ENCODE measurements around the gene PLEKHA8. TPM values are rescaled to one million over a fixed set of nuclear protein-coding genes. Genes with fewer than 3 reads are reported as not detected.
A peak's percentile ranks its signal among the peaks of the same experiment; 100 is the strongest.

The PLEKHA8 gene
- total RNA-seq, 4 donors from 2014 or later = 9.9 to 30.1 (median 15.2) TPM

DNA sequence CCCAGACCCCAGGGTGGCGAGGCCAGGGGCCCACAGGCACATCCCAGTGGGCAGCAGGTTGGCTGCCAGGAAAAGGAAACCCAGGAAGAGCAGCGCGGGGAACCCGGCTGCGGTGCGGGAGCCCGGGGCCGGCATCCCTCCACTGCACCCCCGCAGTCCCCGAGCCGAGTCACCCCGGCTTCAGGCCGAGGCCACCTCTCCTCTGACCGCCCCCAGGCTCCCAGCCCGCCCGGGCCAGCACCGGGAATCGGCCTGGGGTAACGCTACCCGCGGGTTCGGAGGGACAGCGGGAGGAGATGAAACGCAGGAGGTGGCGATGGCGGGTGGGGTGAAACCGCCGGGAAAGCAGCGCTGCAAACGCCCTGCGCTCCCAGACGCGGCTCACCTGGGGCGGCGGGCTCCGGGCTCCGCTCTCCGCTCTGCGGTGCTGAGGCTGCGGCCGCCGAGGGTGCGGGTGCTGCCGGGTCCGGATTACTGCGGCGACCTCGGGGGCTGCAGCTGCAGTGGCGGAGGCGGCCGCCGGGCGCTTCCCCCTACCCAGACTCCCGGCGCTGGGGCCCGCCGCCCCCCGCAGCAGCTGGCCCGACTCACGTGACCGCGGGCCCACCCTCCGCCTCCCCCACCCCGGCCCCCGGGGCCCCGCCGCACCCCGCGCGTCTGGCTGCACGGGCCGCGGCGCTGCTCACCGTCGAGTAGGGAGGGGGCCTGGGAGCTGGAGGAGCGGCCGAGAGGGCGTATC is 38.8 kb upstream of the PLEKHA8 start, which contains the start of gene SCRN1:
Gene SCRN1 (minus strand): TSS at position 545 of the 739 bp plus-strand sequence. CDS start 20,734 bp downstream, outside the sequence.
- peak within 1 kb of the TSS; percentile 83 to 93 (median 86) for H3K27ac ChIP-seq
- TF ChIP-seq POLR2A (IDR thresholded peaks at IDR 0.05) (no peak), CTCF (IDR thresholded peaks at IDR 0.05) (peak in 1 of 6 experiments; percentile 9)
- peaks cover 0 to 7% (median 2%) of the 10 kb centered on the region in 4 donors for H3K4me1 ChIP-seq
- DNase-seq = peak; percentile 57 to 73 (median 72)
- H3K36me3 ChIP-seq = no peaks in the 10 kb centered on the region
- no peaks in the 10 kb centered on the region for H3K27me3 ChIP-seq
- no peaks in the 10 kb centered on the region for H3K9me3 ChIP-seq
- peak within 1 kb of the TSS; percentile 69 to 91 (median 82) for H3K4me3 ChIP-seq

- TF ChIP-seq CTCF (IDR thresholded peaks at IDR 0.05) = no peak
- no peak for TF ChIP-seq POLR2A (IDR thresholded peaks at IDR 0.05)
- DNase-seq = no peak
- H3K9me3 ChIP-seq = no peaks in the 10 kb centered on the region
- H3K36me3 ChIP-seq = no peaks in the 10 kb centered on the region
- peaks cover 0 to 7% (median 2%) of the 10 kb centered on the region in 4 donors for H3K4me1 ChIP-seq
- H3K4me3 ChIP-seq = no peak overlapping the region
- no peak overlapping the region for H3K27ac ChIP-seq
- no peaks in the 10 kb centered on the region for H3K27me3 ChIP-seq
These were observed 37.3 kb upstream of the PLEKHA8 start for GRCh38 chr7:29990931-29991330.

- TF ChIP-seq CTCF (IDR thresholded peaks at IDR 0.05) (no peak), POLR2A (IDR thresholded peaks at IDR 0.05) (no peak)
- no peak overlapping the region for H3K27ac ChIP-seq
- no peaks in the 10 kb centered on the region for H3K36me3 ChIP-seq
- no peak overlapping the region for H3K4me3 ChIP-seq
- no peaks in the 10 kb centered on the region for H3K27me3 ChIP-seq
- peaks cover 0 to 7% (median 2%) of the 10 kb centered on the region in 4 donors for H3K4me1 ChIP-seq
- no peak for DNase-seq
- no peaks in the 10 kb centered on the region for H3K9me3 ChIP-seq
These were observed 36.3 kb upstream of the PLEKHA8 start for GRCh38 chr7:29991937-29992336.

GRCh38 chr7:29993140-29993539 is 35.1 kb upstream of the PLEKHA8 start:
- TF ChIP-seq POLR2A (IDR thresholded peaks at IDR 0.05) (no peak), CTCF (IDR thresholded peaks at IDR 0.05) (no peak)
- Histone ChIP-seq H3K27me3 (no peaks in the 10 kb centered on the region), H3K9me3 (no peaks in the 10 kb centered on the region), H3K27ac (no peak overlapping the region), H3K4me3 (no peak overlapping the region), H3K4me1 (peaks cover 0 to 5% (median 0%) of the 10 kb centered on the region in 4 donors), H3K36me3 (no peaks in the 10 kb centered on the region)
- no peak for DNase-seq

DNA sequence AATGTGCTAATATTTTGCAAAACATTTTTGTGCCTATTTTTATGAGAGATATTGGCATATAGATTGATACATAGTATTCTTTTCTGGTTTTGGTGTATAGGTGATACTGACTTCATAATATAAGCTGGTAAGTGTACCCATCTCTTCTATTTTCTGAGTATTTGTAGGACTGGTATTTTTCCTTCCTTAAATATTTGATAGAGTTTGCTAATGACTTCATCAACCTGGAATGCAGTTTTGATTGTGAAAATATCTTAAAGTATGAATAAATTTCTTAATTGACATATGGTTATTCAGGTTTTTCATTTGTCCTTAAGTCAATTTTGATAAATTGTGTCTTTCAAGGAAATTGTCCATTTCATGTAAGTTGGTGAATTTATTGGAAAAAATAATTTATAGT is 32.6 kb upstream of the PLEKHA8 start:
- no peak overlapping the region for H3K4me3 ChIP-seq
- DNase-seq = no peak
- no peaks in the 10 kb centered on the region for H3K4me1 ChIP-seq
- H3K27ac ChIP-seq = no peak overlapping the region
- H3K27me3 ChIP-seq = no peaks in the 10 kb centered on the region
- no peaks in the 10 kb centered on the region for H3K36me3 ChIP-seq
- TF ChIP-seq POLR2A (IDR thresholded peaks at IDR 0.05) (no peak), CTCF (IDR thresholded peaks at IDR 0.05) (no peak)
- no peaks in the 10 kb centered on the region for H3K9me3 ChIP-seq
